ENCODE data around the gene KIF19.

- TF ChIP-seq EZH2 (optimal IDR thresholded peaks at IDR 0.05; ENCODE audit: low read depth, low read length) (no peak), CTCF (IDR thresholded peaks at IDR 0.05; ENCODE audit: low read length) (no peak)
Measured at GRCh38 chr17:74404218-74404617, 78.2 kb downstream of the KIF19 start.

Measured in MM.1S (cell line).